UCSD-AML1 (cell line): ENCODE results near the gene GP2.
"Not testable (repeated sequence)": the region's sequence is repeated elsewhere in the genome, so short reads cannot be mapped to it uniquely, and the experiment has no call there.

Source experiments
- DNase-seq: peaks from one replicate; lab custom pipeline; 2025; ENCODE audit not compliant: unreplicated experiment; lab: John Stamatoyannopoulos, UW

The GP2 gene

GRCh38 chr16:20325005-20325404, 2.3 kb downstream of the GP2 start:
- DNase-seq, result no peak

- no peak for DNase-seq
Observed at GRCh38 chr16:20323591-20324117, 3.7 kb downstream of the GP2 start.

GRCh38 chr16:20322696-20323095, 4.6 kb downstream of the GP2 start:
- DNase-seq, result no peak

GRCh38 chr16:20321671-20322070, 5.6 kb downstream of the GP2 start:
- DNase-seq, result no peak

- not testable (repeated sequence) for DNase-seq
Observed at GRCh38 chr16:20321051-20321450, 6.3 kb downstream of the GP2 start.

GRCh38 chr16:20320592-20320991, 6.7 kb downstream of the GP2 start:
- no peak for DNase-seq

GRCh38 chr16:20320178-20320577, 7.1 kb downstream of the GP2 start:
- DNase-seq, result no peak

GRCh38 chr16:20319406-20319805, 7.9 kb downstream of the GP2 start:
- DNase-seq, result no peak

GRCh38 chr16:20318437-20318836, 8.9 kb downstream of the GP2 start:
- DNase-seq, result no peak

- no peak for DNase-seq
Observed at GRCh38 chr16:20318006-20318405, 9.3 kb downstream of the GP2 start.

- no peak for DNase-seq
Observed at GRCh38 chr16:20317117-20317516, 10.2 kb downstream of the GP2 start.

GRCh38 chr16:20316715-20317114, 10.6 kb downstream of the GP2 start:
- no peak for DNase-seq

GRCh38 chr16:20315764-20316163, 11.5 kb downstream of the GP2 start:
- no peak for DNase-seq

- DNase-seq, result no peak
Observed at GRCh38 chr16:20314575-20314974, 12.7 kb downstream of the GP2 start.

GRCh38 chr16:20313741-20314140, 13.6 kb downstream of the GP2 start:
- no peak for DNase-seq

GRCh38 chr16:20312536-20313095, 14.7 kb downstream of the GP2 start:
- DNase-seq, result not testable (repeated sequence)

- DNase-seq, result no peak
Observed at GRCh38 chr16:20311548-20311947, 15.8 kb downstream of the GP2 start.

GRCh38 chr16:20310421-20311395, 16.6 kb downstream of the GP2 start:
- DNase-seq, result no peak

- DNase-seq, result no peak
Observed at GRCh38 chr16:20309786-20310185, 17.5 kb downstream of the GP2 start.

- DNase-seq, result no peak
Observed at GRCh38 chr16:20308801-20309590, 18.3 kb downstream of the GP2 start.

- no peak for DNase-seq
Observed at GRCh38 chr16:20308266-20308665, 19.0 kb downstream of the GP2 start.
